Fibroblast of mammary gland (primary cell): ENCODE data around the gene TMED6.

Source experiments
- DNase-seq: peaks from one replicate; pipeline ENCODE4 v3.0.0-alpha.2; 2010; ENCODE audit warnings: low read depth
- H3K4me3 ChIP-seq: 2 replicates; pipeline ENCODE4 v1.5.1; 2011; ENCODE audit warnings: low read depth, mild to moderate bottlenecking, low read length, moderate library complexity; ENCODE audit not compliant: control insufficient read depth
- TF ChIP-seq, protein P1 (sequence below): conservative IDR thresholded peaks from 2 replicates; pipeline ENCODE4 v1.5.1; 2011; ENCODE audit warnings: low read depth, low read length, inconsistent platforms; ENCODE audit not compliant: control insufficient read depth, insufficient read depth

Gene TMED6

DNA sequence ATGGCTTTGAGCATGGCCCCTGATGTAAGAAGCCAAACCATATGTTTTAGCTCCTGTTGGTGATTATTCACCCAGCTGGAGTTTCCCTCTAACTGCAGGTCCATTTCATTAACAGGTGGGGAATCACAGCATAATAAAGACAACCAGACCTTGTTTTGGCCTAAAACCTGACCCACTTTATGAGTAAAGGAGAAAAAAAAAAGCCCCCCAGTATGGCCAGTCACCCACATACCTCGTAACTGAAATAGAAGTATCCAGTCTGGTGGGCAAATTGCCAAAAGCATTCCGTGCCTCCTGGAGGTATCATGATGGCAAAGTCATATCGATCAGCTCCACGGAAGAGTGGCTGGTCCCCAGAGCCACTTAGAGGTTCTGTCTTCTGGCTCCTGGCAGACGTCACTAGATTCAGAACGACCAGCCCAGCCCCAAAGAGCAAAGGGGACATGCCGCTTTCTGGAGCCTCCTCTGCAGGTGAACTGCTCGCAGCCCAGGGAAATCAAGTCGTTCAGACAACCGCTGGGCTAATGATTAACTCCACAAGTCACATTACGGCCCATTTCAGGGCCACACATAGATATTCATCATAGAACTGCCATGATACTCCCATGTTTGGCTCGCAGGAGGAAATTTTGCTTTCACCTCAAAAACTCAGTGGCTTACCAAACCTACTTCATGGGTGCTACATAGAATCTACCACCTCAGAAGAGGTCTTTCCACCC is at the start of gene TMED6:
TMED6 (minus strand) TSS at position 478 of the 719 bp plus-strand sequence; CDS start at position 445, 33 bp downstream.
- DNase-seq, result no peak
- no peak within 1 kb of the TSS for H3K4me3 ChIP-seq
- TF ChIP-seq, protein P1, sequence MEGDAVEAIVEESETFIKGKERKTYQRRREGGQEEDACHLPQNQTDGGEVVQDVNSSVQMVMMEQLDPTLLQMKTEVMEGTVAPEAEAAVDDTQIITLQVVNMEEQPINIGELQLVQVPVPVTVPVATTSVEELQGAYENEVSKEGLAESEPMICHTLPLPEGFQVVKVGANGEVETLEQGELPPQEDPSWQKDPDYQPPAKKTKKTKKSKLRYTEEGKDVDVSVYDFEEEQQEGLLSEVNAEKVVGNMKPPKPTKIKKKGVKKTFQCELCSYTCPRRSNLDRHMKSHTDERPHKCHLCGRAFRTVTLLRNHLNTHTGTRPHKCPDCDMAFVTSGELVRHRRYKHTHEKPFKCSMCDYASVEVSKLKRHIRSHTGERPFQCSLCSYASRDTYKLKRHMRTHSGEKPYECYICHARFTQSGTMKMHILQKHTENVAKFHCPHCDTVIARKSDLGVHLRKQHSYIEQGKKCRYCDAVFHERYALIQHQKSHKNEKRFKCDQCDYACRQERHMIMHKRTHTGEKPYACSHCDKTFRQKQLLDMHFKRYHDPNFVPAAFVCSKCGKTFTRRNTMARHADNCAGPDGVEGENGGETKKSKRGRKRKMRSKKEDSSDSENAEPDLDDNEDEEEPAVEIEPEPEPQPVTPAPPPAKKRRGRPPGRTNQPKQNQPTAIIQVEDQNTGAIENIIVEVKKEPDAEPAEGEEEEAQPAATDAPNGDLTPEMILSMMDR, result no peak

DNA sequence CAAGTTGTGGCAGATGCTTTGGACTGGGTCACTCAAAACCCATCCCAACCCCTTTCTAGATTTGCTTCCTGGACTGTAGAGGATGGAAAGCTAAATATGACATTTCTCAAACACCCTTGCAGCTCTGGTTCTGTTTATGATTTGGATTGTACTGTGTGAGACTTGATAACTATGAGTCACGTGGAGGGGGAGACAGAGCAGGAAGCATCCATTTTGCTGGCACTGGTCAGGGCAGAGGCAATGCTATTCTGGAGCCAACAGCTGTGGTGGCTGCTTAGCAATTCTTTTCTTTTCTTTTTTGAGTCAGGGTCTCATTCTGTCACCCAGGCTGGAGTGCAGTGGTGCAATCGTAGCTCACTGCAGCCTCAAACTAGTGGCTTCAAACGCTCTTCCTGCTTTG is 47.8 kb upstream of the TMED6 start:
- TF ChIP-seq, protein P1, result no peak
- DNase-seq, result peak; percentile 78
- no peak overlapping the region for H3K4me3 ChIP-seq

DNA sequence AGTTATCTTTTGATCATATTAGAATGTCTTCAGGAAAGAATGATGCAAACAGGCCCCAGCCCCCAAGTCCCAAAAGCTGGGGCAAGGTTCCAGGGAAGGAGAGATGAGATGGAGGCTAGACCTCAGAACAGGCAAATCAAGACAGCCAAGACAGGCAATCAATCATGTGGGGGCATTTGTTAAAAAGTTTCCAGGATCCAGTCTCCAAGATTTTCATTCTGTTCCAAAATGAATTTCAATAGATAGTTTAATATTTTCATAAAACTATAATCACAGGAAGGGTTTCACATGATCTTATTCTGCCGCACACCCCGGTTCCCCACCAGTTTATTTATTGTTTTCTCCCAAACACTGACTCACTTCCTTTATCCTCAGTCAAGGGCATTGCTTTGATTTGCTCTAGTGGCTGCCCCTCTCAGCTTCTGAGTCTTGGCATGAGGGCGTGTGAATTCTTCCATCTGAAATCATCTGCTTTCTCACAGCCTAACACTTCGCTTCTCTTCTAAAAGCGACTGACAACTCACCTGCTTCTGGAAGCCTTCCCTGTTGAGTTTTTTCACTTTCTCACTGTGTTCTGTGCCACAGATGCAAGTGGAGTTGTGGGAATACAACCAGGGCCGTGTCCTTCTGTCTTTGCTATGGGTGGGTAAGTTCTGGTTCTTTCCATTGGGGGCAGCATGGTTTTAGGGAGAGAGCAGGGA is 46.4 kb upstream of the TMED6 start:
- DNase-seq, result peak; percentile 86
- H3K4me3 ChIP-seq, result no peak overlapping the region
- TF ChIP-seq, protein P1, result peak; percentile 73

DNA sequence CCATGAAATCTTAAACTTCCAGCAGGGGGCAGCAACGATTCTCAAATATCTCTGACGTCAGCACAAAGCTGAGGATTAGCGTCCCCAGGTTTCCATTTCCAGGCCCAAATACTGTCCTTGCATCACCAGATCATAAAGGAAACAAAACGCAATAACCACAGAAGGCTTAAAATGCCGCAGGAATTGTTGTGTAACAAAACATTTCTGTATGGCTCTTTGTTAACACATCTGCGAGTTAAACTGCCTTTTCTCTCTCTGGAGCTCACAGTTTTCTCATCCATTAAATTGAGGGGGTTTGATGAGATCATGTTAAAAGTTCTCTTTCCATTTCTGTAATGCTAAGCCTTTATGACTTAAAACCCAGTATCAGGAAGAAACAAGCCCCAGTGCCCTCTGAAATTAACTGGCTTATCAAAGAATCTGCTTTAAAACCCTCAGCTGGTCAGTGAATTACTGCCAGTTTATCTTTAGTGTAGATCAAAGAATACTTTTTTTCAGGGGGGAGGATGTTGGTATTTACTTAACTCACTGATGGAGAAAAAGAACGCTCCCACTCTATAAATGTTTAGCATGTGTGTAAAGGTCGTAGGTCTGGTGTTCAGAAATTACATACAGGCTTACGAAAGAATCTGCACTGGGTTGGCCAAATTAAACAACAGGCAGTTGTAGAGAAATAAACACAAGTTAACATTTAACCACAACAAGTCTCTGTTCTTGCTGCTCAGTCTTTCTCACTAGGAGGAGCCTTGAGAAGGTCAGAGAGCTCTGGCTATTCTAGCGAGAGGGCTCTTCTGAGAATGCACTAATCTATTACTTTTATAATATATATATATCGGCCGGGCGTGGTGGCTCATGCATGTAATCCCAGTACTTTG is 44.8 kb upstream of the TMED6 start:
- H3K4me3 ChIP-seq, result no peak overlapping the region
- peak; percentile 97 for DNase-seq
- TF ChIP-seq, protein P1, result peak; percentile 53

DNA sequence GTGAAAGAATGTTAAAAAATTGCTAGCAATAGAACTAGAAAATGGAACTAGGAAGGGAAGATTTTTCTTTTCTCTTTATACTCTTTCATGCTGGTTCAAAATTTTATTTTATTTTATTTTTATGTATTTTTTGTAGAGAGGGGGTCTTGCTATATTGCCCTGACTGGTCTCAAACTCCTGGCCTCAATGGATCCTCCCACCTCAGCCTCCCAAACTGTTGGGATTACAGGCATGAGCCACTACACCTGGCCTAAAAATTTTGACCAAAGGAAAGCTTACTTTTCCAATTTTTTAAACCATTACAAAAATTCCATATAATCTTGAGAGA is 44.2 kb upstream of the TMED6 start:
- H3K4me3 ChIP-seq, result no peak overlapping the region
- TF ChIP-seq, protein P1, result no peak
- DNase-seq, result no peak
